NCI-H748 (cell line): ENCODE data around the gene SLC10A7.

Source experiments
- DNase-seq: peaks from one replicate; lab custom pipeline; 2025; ENCODE audit not compliant: unreplicated experiment; lab: John Stamatoyannopoulos, UW

The SLC10A7 gene

DNA sequence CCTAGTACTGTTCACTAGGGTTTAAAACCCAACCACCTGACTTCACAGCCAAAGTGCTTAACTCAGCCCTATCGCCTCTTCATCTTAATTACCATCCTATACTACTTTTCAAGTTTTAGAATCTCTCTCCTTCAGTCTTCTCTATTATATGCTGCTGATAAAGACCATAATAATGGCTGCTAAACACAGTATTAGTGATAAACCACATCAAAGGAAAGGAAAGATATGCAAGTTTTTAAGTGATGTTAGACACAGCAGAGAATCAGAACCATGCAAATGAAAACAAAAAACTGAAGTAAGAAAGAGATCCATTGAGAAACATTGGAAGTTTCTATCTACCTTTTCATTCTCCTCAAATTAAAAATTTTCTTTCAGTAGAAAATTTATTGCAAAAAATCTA is 206.6 kb downstream of the SLC10A7 start:
- no peak for DNase-seq

DNA sequence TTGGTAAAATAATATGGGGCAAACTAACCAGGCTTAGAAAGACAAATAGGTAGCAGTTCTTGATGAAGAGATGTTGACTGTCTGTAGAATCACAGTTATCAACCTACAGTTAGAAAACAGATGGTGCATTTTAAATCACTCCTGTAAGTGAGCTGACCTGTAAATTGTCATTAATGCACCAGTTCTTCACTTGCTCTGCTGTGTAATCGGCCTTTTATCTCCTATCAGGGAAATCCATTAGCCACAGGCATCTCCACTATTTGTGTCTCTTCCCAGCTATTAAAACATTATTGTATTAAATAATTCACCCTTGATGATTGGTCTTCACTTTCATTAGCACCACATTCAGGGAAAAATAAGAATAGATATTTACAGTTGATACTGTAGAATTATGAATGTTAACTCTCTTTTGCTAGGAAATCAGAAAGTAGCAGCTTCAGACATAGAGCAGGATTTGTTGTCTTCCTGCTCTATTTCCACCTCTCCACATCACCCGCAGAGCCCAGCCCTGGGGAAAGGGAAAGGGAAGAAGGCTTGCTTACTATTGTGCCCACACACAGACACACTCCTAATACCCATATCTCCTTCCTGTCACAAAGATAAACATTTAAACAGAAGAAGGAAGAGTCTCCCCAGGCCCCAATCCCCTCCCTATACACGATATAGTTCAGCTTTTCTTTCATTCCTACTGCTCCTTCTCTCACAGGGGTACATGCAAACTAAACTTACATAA is 210.3 kb downstream of the SLC10A7 start:
- DNase-seq = no peak

DNA sequence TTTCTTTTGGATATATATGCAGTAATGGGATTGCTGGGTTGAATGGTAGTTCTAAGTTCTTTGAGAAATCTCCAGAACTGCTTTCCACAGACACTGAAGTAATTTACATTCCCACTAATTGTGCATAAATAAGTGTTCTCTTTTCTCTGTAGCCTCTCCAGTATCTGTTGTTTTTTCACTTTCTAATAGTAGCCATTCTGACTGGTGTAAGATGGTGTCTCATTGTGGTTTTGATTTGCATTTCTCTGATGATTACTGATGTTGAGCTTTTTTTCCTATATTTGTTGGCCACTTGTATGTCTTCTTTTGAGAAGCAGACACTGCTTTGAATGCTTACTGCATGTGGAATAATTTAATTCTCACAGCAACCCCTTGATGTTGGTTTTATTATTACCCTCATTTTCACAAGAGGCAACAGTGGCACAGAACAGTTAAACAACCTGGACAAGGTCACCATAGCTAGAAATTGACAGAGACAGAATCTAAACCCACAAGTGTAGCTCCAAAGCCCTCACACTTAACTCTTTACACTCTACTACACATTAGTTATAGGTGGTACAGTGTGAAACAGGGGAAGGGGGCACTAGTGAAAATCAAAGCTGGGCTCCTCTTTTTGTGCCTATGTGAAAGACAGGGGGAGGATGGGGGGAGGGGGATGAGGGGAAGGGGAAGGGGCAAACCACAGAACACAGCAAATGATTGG is 211.3 kb downstream of the SLC10A7 start:
- no peak for DNase-seq

DNA sequence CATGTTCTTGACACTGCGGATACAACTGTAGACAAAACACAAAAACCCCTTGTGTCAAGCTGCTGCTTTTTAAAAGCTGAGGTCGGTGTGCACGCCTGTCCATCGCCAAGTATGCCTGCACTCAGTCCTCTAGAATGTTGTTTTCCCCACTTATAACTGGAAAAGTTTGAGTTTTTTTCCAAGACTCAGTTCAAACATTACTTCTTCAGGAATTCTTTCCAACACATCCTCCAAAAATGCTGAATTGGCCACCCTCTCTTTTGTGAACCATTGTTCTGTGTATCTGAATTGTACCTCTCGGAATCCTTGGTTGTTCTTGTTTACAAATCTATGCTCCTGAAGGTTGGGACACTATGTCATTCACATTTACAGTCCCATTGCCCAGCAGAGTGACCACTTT is 212.8 kb downstream of the SLC10A7 start:
- no peak for DNase-seq

DNA sequence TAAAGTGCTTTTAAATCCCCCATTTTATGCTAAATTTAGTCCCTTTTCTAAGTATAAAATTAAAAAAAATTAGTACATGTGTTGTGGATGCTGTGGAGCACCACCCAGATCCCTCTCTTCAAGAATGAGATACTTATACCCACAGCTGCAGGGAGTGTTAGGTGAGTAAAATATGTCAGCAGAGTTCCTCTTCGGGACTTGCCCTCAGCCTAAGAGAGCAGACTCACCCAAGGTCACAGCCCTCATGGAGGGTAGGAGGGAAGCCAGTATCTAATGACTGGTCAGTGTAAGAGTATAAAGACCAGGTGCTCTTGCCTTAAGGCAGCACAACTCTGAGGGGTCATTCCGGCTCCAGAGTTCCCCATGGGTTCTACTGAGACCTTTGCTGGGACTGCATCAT is 218.9 kb downstream of the SLC10A7 start:
- DNase-seq = no peak

DNA sequence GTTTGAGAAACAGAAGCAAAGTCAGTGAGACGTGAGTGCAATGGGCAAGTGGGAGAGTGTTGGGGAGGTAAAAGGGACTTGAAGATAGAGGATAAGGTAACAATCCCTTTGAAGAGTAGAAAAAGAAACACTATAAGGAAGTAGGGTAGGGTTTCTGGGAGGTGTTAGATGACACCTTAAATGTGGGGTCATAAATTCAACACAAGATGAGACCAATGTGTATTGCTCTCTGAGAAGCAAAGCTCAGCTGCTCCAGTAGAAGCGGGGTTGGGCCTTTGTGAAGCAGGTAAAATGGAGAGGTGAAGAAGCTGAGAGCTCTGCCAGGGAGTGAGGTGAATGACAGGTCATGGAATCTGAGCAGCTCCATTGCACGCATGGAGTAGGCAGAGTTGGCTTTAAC is 222.1 kb downstream of the SLC10A7 start:
- DNase-seq = no peak

DNA sequence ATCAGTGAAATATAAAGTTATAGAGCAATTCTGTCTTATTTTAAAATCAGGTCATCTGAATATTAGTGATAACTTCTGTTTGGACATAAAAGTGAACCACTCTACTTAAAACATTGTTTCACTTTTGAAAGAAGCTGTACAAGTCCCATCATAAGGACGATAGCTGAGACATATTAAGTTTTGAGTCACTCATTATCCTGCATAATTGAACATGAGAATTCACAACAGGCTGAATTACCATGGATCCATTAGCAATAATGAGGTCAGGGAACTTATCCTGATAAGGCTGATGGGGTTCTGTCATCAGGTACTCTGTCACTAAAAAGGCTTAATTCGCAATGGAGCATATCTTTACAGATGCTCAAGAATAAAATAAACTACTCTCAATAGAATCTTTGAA is 227.0 kb downstream of the SLC10A7 start:
- no peak for DNase-seq

DNA sequence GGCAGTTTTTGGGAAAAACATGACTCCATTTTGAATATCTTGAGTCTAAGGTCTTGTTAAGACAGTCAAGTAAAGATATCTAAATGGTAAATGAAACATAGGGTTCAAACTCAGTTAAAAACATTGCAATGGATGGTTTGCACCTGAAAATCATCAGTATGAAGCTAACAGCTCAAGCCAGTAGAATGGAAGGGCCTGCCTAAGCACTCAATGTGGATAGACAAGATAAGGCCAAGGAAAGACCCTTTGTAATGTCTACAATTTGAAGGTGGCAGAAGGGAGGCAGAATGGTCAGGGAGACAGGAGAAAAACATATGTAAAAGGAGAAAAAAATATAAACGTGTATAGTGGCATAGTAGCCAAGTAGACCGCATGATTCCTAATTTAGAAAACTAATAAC is 229.2 kb downstream of the SLC10A7 start:
- no peak for DNase-seq

DNA sequence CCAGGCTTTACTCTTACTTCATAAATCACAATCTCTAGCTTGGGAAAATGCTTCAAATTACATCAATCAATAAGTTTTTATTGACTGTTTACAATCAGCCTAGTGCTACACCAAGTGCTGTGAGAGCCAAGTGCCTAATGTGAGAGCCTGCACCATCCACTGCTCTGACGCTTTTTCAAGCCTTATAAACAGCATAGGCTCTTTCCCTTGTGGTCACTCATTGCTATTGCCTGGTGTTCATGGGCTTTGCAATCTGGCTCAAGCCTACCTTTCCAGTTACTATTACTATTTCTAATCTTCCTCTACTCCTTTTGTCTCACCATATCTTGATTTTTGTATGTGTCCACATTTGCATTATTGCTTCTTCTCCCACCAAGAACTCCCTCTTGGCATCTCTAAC is 230.4 kb downstream of the SLC10A7 start:
- DNase-seq = no peak

DNA sequence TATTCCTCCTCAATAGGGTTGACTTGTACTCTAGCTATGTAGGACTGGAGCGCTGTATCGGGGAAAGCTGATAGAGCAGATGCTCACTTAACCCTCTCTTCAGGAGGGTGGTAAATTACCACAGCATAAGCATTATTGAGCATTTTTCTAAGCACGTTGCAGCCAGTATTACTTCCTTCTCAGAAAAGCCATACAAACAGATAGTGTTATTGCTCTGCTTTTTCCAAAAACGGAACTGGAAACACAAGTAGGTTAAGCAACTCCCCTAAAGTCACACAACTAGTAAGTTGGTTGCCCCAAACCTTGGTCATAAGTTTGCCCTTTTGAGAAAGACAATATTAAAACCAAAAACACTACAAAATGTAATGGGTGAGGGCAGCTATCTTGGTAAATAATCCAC is 233.5 kb downstream of the SLC10A7 start:
- no peak for DNase-seq

DNA sequence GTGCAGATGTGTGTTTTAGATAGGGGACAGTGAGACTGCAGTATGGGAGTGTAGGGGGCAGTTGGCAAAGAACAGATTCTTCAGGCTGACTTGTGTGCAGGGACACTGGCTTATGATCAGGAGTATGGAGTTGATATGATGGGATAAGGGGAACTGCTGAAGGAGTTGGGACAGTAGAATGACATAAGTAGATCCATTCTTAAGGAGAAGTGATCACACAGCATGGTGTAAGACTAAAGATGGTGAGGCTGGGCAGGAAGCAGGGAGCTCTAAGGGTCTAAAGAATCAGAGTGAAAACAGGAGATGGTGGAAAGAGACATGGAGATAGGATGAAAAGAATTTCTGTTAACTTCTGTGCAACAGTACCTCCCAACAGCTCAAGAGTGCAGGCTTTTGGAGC is 236.7 kb downstream of the SLC10A7 start:
- no peak for DNase-seq

DNA sequence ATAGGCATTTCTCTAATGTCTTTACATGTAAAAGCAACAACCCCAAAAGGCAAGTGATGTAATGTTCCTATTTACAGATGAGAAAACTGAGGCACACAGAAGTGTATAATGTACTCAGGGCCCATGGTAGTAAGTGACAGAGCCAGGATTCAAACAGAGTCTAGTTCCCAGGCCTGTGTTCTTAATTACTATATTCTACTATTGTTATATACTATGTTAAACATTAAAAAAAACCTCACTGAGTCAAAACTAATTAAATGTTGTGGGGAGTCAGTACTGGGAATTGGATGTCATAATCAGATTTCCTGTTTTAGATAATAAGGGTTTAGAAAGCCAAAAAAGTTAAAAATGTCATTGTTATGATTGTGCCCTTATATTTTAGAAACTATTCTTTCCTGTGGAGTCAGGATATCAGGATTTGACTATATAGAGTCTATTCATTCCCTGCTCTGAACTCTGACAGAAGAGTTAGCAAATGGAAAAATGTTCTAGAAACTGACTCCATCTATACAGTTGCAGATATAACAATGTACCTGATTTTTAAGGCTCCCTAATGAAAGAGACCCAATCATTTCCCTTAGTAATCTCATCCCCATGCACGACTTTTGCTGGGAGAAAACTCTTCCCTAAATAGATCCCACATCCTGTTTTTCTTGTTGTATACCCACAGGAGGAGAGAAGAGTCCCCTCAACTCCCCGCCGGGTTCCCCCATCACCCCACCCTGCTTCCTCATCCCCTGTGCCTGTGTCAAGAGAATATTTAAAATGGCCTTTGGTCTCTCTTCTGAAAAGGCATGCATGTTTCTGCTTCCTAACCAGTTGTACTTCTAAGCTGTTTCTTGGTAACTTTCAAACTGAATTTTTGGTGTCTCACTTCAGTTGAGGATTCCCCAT is 237.7 kb downstream of the SLC10A7 start:
- DNase-seq = no peak

DNA sequence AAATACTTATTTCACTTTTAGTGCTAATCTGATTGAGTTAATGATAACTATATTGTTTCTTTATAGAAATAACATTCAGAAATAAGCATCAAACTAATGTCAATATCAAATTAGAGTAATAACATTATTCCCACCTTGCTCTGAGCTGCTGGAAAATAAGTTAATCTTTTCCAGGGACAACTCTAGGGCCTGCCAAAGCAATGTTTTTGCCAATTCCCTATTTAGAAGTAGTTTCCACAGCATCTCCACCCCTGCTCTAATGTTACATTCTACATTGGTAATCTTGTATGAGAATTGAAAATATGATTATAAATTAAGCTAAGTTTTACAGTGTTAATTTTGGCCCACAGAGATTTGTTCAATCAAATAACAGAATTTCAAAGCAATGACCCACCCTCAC is 239.1 kb downstream of the SLC10A7 start:
- no peak for DNase-seq

DNA sequence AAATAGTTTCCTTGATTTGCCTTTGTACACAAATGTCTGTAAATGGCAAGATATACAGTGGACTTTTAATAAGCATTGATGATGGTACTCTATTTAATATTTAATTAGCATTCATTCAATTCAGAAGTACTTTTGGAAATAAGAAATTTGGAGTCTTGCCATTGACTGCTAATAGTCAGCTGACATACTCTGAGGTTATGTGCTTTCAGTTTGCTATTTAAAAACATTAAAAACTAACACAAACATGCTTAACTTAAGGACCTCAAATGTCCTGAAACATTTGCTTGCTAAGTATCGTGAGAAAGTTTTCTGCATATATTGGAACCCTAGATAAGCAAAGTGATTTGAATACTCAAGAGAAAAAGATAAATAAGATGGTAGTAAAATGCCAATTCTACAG is 242.8 kb downstream of the SLC10A7 start:
- no peak for DNase-seq

DNA sequence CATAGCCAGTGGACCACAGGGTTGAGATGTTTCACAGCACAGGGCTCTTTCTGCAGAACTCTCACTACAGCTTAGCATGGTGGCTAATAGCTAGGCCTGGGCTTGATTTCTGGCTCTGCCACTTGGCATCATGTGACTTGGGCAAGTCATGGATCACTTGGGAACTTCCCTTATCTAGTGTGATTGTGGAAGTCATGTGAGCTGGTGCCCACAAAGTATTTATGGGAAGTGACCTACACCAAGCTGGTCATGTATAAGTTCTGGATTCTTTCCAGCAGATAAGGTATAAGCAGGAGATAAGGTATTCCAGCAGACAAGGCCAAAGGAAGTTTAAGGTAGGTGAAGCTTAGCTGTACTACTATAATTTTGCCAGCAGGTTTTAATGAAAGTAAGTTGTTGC is 246.4 kb downstream of the SLC10A7 start:
- DNase-seq = no peak

DNA sequence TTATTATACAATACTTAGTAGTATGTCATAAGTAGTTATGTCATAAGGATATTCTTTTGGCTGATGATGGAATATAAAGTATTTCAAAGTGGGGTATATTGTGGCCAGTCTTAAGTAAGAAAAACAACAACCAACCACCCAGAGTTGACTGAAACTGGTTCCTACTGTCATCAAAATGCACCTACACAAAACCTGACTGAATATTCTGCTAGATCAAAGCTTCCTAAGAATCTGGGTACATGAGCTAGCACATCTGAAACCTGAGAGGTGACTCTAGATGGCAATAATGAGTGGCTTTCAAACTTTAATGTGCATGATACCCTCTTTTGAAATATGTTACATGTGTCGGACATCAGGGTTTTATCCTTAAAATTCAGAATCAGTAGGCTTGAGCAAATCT is 247.0 kb downstream of the SLC10A7 start:
- DNase-seq = no peak

DNA sequence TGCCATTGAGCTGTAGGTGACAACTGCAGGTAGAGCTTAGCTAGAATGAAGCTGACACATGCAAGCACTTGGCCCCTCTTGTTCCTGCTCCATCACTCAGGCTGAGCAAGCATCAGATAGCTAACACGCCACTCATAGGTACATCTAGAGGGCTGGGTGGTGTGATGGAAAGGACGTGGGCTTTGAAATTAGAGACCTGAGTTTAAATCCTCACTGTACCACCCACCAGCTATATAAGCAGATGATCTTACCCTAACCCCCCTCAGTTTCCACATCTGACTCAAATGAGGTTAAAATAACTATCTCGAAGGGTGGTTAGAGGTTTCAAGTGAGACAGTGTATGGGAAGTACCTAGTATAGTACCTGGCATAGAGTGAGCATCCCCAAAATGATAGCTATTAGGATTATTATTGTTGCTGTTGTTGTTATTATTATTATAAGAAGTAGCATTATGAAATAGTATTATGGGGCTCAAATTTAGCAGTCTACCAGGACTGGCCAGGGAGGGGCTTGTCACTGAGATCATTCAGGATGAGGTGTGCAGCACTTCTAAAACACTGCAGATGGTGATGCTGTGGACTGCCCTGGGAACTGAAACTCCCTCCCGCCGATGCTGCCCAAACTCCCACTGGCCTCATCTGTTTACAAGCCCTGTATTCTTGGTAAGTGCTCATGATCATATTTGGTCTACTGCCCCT is 248.4 kb downstream of the SLC10A7 start:
- no peak for DNase-seq

DNA sequence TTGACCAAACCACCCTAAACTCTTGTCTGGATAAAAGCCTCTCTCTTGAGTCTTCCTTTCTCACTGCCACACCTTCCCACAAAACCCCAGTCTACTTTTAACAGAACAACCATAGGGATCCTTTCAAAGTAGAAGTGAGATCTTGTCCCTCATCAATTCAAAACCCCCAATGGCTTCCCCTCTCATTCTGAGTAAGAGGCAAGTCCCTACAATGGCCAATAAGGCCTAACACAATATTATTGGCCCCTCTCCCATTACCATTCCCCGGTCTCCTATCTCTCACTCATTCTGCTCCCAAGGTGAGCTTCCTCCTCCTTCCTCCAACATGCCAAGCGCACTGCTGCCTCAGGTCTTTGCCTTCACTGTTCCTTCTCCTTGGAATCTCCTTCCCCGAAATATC is 250.3 kb downstream of the SLC10A7 start:
- DNase-seq = no peak

DNA sequence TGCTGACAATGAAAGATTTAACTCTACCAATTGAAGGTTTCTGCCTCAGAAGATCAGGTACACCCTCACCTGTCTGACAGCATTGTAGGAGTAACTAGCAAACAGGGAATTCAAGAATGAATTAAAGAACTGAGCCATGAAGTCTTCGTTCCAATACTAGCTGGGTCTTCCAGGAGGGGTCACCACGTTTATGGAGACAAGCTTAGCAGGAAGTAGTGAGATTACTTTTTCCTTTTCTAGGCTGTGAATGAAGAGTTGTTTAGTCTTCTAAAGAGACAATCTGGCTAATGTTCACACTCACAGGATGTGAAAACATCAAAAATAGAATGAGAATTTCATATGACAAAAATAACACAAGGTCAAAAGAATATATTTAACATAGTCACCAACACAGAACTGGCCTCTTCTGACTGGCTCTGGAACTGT is 252.5 kb downstream of the SLC10A7 start:
- DNase-seq = no peak

DNA sequence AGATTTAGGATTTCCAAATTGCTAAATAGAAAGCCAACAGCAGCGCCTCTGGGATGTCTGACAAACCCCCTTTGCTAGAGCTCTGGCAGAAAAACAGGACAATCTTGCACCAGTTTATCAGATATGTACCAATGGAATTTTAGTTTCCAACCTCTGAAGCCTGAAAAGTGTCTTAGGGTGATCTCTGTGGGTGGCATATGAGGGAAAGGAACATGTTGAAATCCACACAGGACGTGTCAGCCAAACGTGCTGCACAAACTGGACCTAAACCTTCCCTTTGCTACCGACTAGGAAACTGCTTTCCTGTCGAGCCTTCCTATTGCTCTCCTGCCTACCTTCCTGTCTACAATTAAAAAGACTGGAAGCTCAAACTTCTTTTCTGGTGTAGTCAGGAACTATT is 253.9 kb downstream of the SLC10A7 start:
- no peak for DNase-seq

DNA sequence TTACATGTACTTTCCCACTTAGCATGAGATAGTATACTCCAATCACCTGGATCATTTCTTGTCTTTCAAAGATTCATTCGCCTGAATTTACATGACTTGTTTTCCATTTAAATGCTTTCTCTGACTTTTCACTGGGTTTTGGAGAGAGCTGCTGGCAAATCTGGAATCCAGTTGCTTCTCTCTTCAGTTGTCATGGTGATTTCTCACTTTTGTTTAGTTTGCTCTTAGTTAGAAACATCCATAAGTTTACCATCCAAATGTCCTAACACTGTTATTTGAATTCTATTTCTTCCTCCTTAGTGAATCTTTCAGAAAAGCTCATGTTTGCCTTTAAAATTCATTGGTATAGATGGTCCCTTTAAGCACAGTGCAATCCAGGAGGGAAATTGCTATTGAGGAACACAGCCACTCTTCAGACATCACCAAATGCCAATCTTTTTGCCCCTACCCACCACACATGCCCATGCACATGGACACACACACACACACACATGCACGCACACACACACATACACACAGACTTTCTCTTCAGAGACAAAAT is 255.7 kb downstream of the SLC10A7 start:
- DNase-seq = no peak
